Muscle layer of colon (tissue), 2 donors: Measurements from ENCODE around the gene STRN.
"Not testable (repeated sequence)": the region's sequence is repeated elsewhere in the genome, so short reads cannot be mapped to it uniquely, and the experiment has no call there.

Source experiments
- H3K27ac ChIP-seq: one replicate; pipeline ENCODE4 v1.7.0; 2013; ENCODE audit warnings: low read depth, mild to moderate bottlenecking, low read length, moderate library complexity
- H3K27me3 ChIP-seq, 2 donors: one replicate each; pipeline ENCODE4 v1.7.0; 2013; ENCODE audit warnings: low read length in 2 of 2, mild to moderate bottlenecking in 2 of 2; ENCODE audit not compliant: insufficient read depth in 2 of 2, control insufficient read depth in 1 of 2
- H3K36me3 ChIP-seq: one replicate; pipeline ENCODE4 v1.7.0; 2013; ENCODE audit warnings: mild to moderate bottlenecking, low read length; ENCODE audit not compliant: insufficient read depth
- H3K4me1 ChIP-seq: one replicate; pipeline ENCODE4 v1.7.0; 2013; ENCODE audit warnings: mild to moderate bottlenecking, low read length; ENCODE audit not compliant: insufficient read depth
- H3K4me3 ChIP-seq, 2 donors: one replicate each; pipeline ENCODE4 v1.7.0; 2013; ENCODE audit warnings: low read length in 2 of 2, low read depth in 1 of 2, mild to moderate bottlenecking in 1 of 2, moderate library complexity in 1 of 2
- H3K9ac ChIP-seq: one replicate; pipeline ENCODE4 v1.7.0; 2013; ENCODE audit warnings: low read length
- H3K9me3 ChIP-seq: one replicate; pipeline ENCODE4 v1.7.0; 2013; ENCODE audit warnings: mild to moderate bottlenecking, low read length
- donor health status: abdominal sarcoma.
- donor health status: Adenocarcinoma of cecum.

Gene STRN

GRCh38 chr2:36966370-36967235 is at the start of gene STRN:
Gene STRN, minus strand, starts transcription at chr2:36966536. Its CDS starts 73 bp downstream, at chr2:36966463.
- H3K4me1 ChIP-seq = peaks cover 15% of the 10 kb centered on the region
- no peaks in the 10 kb centered on the region for H3K36me3 ChIP-seq
- peak within 1 kb of the TSS; percentile 93 to 96 for H3K4me3 ChIP-seq

GRCh38 chr2:37013315-37013641 is 46.9 kb upstream of the STRN start:
- H3K9ac ChIP-seq = no peak overlapping the region
- no peak overlapping the region for H3K4me3 ChIP-seq
- no peaks in the 10 kb centered on the region for H3K4me1 ChIP-seq
- no peak overlapping the region for H3K27ac ChIP-seq
- no peaks in the 10 kb centered on the region for H3K9me3 ChIP-seq
- peaks cover 32% of the 10 kb centered on the region for H3K36me3 ChIP-seq
- no peaks in the 10 kb centered on the region for H3K27me3 ChIP-seq

More at GRCh38 chr2:36966370-36967235, at the start of gene STRN:
- Histone ChIP-seq H3K9ac (peak within 1 kb of the TSS; percentile 81), H3K27me3 (no peaks in the 10 kb centered on the region), H3K9me3 (no peaks in the 10 kb centered on the region), H3K27ac (peak within 1 kb of the TSS; percentile 82)

GRCh38 chr2:37011130-37011529 is 44.8 kb upstream of the STRN start:
- no peaks in the 10 kb centered on the region for H3K4me1 ChIP-seq
- peaks cover 35% of the 10 kb centered on the region for H3K36me3 ChIP-seq

GRCh38 chr2:37005118-37005868 is 39.0 kb upstream of the STRN start:
- Histone ChIP-seq H3K9ac (no peak overlapping the region), H3K36me3 (peaks cover 56% of the 10 kb centered on the region), H3K27me3 (no peaks in the 10 kb centered on the region), H3K9me3 (no peaks in the 10 kb centered on the region), H3K4me3 (no peak overlapping the region), H3K4me1 (no peaks in the 10 kb centered on the region), H3K27ac (no peak overlapping the region)

More at GRCh38 chr2:37011130-37011529, 44.8 kb upstream of the STRN start:
- Histone ChIP-seq H3K4me3 (no peak overlapping the region), H3K9me3 (no peaks in the 10 kb centered on the region), H3K27me3 (no peaks in the 10 kb centered on the region), H3K9ac (no peak overlapping the region), H3K27ac (no peak overlapping the region)

- H3K27me3 ChIP-seq = no peaks in the 10 kb centered on the region
- no peak overlapping the region for H3K9ac ChIP-seq
- H3K36me3 ChIP-seq = peaks cover 53% of the 10 kb centered on the region
Observed at GRCh38 chr2:37000988-37001556, 34.7 kb upstream of the STRN start.

GRCh38 chr2:37000318-37000717 is 34.0 kb upstream of the STRN start:
- Histone ChIP-seq H3K4me1 (no peaks in the 10 kb centered on the region), H3K36me3 (peaks cover 48% of the 10 kb centered on the region), H3K9ac (no peak overlapping the region), H3K27me3 (no peaks in the 10 kb centered on the region), H3K4me3 (no peak overlapping the region), H3K27ac (no peak overlapping the region), H3K9me3 (no peaks in the 10 kb centered on the region)

More at GRCh38 chr2:37000988-37001556, 34.7 kb upstream of the STRN start:
- Histone ChIP-seq H3K9me3 (no peaks in the 10 kb centered on the region), H3K27ac (no peak overlapping the region), H3K4me1 (no peaks in the 10 kb centered on the region), H3K4me3 (no peak overlapping the region)

GRCh38 chr2:36999416-36999815 is 33.1 kb upstream of the STRN start:
- H3K9ac ChIP-seq, H3K27ac ChIP-seq, H3K9me3 ChIP-seq, H3K4me1 ChIP-seq, H3K27me3 ChIP-seq, H3K4me3 ChIP-seq: not testable (repeated sequence)
- H3K36me3 ChIP-seq = peaks cover 39% of the 10 kb centered on the region

GRCh38 chr2:36993841-36994620 is 27.7 kb upstream of the STRN start:
- Histone ChIP-seq H3K4me3 (no peak overlapping the region), H3K27me3 (no peaks in the 10 kb centered on the region), H3K9ac (no peak overlapping the region), H3K4me1 (no peaks in the 10 kb centered on the region), H3K9me3 (no peaks in the 10 kb centered on the region), H3K36me3 (peaks cover 11% of the 10 kb centered on the region), H3K27ac (no peak overlapping the region)

- Histone ChIP-seq H3K9ac (no peak overlapping the region), H3K9me3 (no peaks in the 10 kb centered on the region), H3K27me3 (no peaks in the 10 kb centered on the region), H3K36me3 (peaks cover 9% of the 10 kb centered on the region), H3K4me1 (no peaks in the 10 kb centered on the region), H3K4me3 (no peak overlapping the region), H3K27ac (no peak overlapping the region)
Observed at GRCh38 chr2:36988008-36988407, 21.7 kb upstream of the STRN start.

- H3K4me3 ChIP-seq = no peak overlapping the region
- no peak overlapping the region for H3K27ac ChIP-seq
- peaks cover 4% of the 10 kb centered on the region for H3K36me3 ChIP-seq
- H3K9ac ChIP-seq = no peak overlapping the region
- no peaks in the 10 kb centered on the region for H3K4me1 ChIP-seq
- no peaks in the 10 kb centered on the region for H3K9me3 ChIP-seq
- H3K27me3 ChIP-seq = no peaks in the 10 kb centered on the region
Observed at GRCh38 chr2:36982467-36982866, 16.1 kb upstream of the STRN start.

GRCh38 chr2:36981911-36982310 is 15.6 kb upstream of the STRN start:
- Histone ChIP-seq H3K4me3 (no peak overlapping the region), H3K4me1 (no peaks in the 10 kb centered on the region), H3K9ac (no peak overlapping the region), H3K9me3 (no peaks in the 10 kb centered on the region), H3K27me3 (no peaks in the 10 kb centered on the region), H3K27ac (no peak overlapping the region), H3K36me3 (peaks cover 4% of the 10 kb centered on the region)
